Right atrium auricular region (tissue), 2 donors: ENCODE results near the gene RNF111. TPM values are rescaled to one million over a fixed set of nuclear protein-coding genes. Genes with fewer than 3 reads are reported as not detected.

Experiments
- DNase-seq: peaks from one replicate; pipeline ENCODE4 v3.0.0-alpha.2; 2019; ENCODE audit warnings: low spot score
- H3K27ac ChIP-seq, 2 donors: fragments of 200-600 bp; sonication (generic); 1 replicate in 1 of 2; 2 replicates in 1 of 2; pipeline ENCODE4 v1.5.1; 2016 to 2019
- H3K27me3 ChIP-seq, 2 donors: fragments of 200-600 bp; sonication (generic); one replicate each; pipeline versions ENCODE4 v1.5.1 to v1.6.0; 2017 to 2019
- H3K36me3 ChIP-seq: fragments of 200-600 bp; sonication (generic); one replicate; pipeline ENCODE4 v1.5.1; 2016
- H3K4me1 ChIP-seq, 2 donors: fragments of 200-600 bp; sonication (generic); one replicate each; pipeline versions ENCODE4 v1.5.1 to v1.6.0; 2017 to 2019
- H3K4me3 ChIP-seq, 2 donors: fragments of 200-600 bp; sonication (generic); 1 replicate in 1 of 2; 2 replicates in 1 of 2; pipeline ENCODE4 v1.5.1; 2017 to 2019; ENCODE audit warnings: mild to moderate bottlenecking in 1 of 2, moderate library complexity in 1 of 2
- H3K9me3 ChIP-seq, 2 donors: fragments of 200-600 bp; sonication (generic); one replicate each; pipeline ENCODE4 v1.5.1; 2019
- CTCF ChIP-seq, 2 donors: fragments of 200-600 bp; sonication (generic); IDR thresholded peaks; one replicate each; pipeline ENCODE4 v1.5.1; 2019; ENCODE audit warnings: antibody characterized with exemption in 2 of 2
- total RNA-seq, 2 donors: library from RNA; depleted of rRNA; stranded (reverse); fragments of >200 nt; gene quantifications; one replicate each; pipeline ENCODE4 v1.1.0, GENCODE V29; 2016

The RNF111 gene
- total RNA-seq, 2 donors from 2014 or later, result 9.3 to 15.6 TPM

GRCh38 chr15:59048897-59049296 is 61.4 kb downstream of the RNF111 start:
- TF ChIP-seq CTCF (IDR thresholded peaks at IDR 0.05), result no peak
- H3K9me3 ChIP-seq, result no peaks in the 10 kb centered on the region
- H3K36me3 ChIP-seq, result no peaks in the 10 kb centered on the region
- no peak overlapping the region for H3K27ac ChIP-seq
- no peaks in the 10 kb centered on the region for H3K27me3 ChIP-seq
- H3K4me1 ChIP-seq, result peaks cover 0 to 3% of the 10 kb centered on the region in 2 donors
- no peak overlapping the region for H3K4me3 ChIP-seq
- DNase-seq, result no peak

GRCh38 chr15:59051873-59052861 is 64.7 kb downstream of the RNF111 start:
- TF ChIP-seq CTCF (IDR thresholded peaks at IDR 0.05), result no peak

GRCh38 chr15:59052915-59053407 is 65.5 kb downstream of the RNF111 start:
- H3K4me1 ChIP-seq, result no peaks in the 10 kb centered on the region
- no peaks in the 10 kb centered on the region for H3K27me3 ChIP-seq
- no peak for DNase-seq
- H3K9me3 ChIP-seq, result no peaks in the 10 kb centered on the region
- no peak for TF ChIP-seq CTCF (IDR thresholded peaks at IDR 0.05)
- H3K27ac ChIP-seq, result no peak overlapping the region
- H3K4me3 ChIP-seq, result no peak overlapping the region
- H3K36me3 ChIP-seq, result peaks cover 15% of the 10 kb centered on the region

More at GRCh38 chr15:59051873-59052861, 64.7 kb downstream of the RNF111 start:
- H3K36me3 ChIP-seq, result peaks cover 12% of the 10 kb centered on the region
- no peak overlapping the region for H3K4me3 ChIP-seq
- no peaks in the 10 kb centered on the region for H3K4me1 ChIP-seq
- DNase-seq, result no peak
- no peaks in the 10 kb centered on the region for H3K27me3 ChIP-seq
- H3K9me3 ChIP-seq, result no peaks in the 10 kb centered on the region
- H3K27ac ChIP-seq, result no peak overlapping the region

- peaks cover 19% of the 10 kb centered on the region for H3K36me3 ChIP-seq
- no peak for TF ChIP-seq CTCF (IDR thresholded peaks at IDR 0.05)
- no peaks in the 10 kb centered on the region for H3K4me1 ChIP-seq
- H3K9me3 ChIP-seq, result no peaks in the 10 kb centered on the region
- no peaks in the 10 kb centered on the region for H3K27me3 ChIP-seq
- DNase-seq, result no peak
- no peak overlapping the region for H3K4me3 ChIP-seq
- no peak overlapping the region for H3K27ac ChIP-seq
Measured at GRCh38 chr15:59053482-59053881, 66.0 kb downstream of the RNF111 start.

GRCh38 chr15:59059076-59059597 is 71.7 kb downstream of the RNF111 start:
- no peaks in the 10 kb centered on the region for H3K9me3 ChIP-seq
- no peaks in the 10 kb centered on the region for H3K4me1 ChIP-seq
- H3K27me3 ChIP-seq, result no peaks in the 10 kb centered on the region
- H3K36me3 ChIP-seq, result peaks cover 59% of the 10 kb centered on the region
- H3K4me3 ChIP-seq, result no peak overlapping the region
- TF ChIP-seq CTCF (IDR thresholded peaks at IDR 0.05), result no peak
- no peak overlapping the region for H3K27ac ChIP-seq
- DNase-seq, result no peak
